Measurements from ENCODE around the gene NUDT22.

NUDT22 gene

DNA sequence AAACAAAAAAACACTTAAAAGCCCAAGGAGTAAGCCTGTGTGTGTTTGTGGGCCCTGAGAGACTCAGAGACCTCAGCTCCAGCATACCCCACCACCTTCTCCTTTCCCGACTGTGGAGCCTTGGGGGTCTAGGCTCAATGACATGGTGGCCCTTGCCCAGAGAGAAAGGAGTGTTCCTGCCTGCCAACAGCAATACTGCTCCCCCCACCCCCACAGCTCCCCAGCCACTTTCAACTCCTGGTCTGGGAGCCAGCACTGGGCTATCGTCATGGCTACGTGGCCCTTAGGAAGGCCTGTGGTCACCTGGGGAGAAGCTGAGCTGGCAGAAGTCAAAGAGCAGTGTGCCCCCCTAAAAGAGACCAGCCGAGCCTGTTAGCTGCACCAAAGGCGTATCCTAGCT, 18.0 kb downstream of the NUDT22 start:
- TF ChIP-seq CTCF (IDR thresholded peaks at IDR 0.05): no peak

DNA sequence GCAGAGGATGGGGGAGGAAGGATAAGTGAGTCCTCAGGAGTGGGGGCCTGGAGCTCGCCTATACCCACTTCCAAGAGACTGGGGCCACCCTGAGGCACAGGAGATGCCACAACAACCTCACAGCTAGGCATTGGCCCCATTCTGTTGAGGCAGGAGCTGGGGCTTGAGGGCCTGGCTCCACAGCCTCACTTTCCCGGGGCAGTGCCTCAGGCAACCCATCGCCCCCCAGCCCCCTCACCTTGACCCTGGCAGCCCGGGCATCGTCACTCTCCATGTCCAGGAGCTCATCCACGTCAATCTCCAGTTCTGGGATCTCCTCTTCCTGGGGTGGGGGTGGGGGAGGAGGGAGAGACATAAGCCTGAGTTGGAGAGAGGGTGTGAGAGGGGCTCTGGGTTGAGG, 18.9 kb downstream of the NUDT22 start:
- TF ChIP-seq CTCF (IDR thresholded peaks at IDR 0.05): no peak

- TF ChIP-seq CTCF (IDR thresholded peaks at IDR 0.05): no peak
Observed at GRCh38 chr11:64245401-64245796, 19.3 kb downstream of the NUDT22 start.

GRCh38 chr11:64245797-64246620, 19.9 kb downstream of the NUDT22 start:
- no peak for TF ChIP-seq CTCF (IDR thresholded peaks at IDR 0.05)

GRCh38 chr11:64246871-64247728, 21.0 kb downstream of the NUDT22 start, which contains the start of gene PPP1R14B:
Gene PPP1R14B (minus strand): TSS chr11:64246943. CDS start chr11:64246673, 270 bp downstream.
- TF ChIP-seq CTCF (IDR thresholded peaks at IDR 0.05): no peak

- TF ChIP-seq CTCF (IDR thresholded peaks at IDR 0.05): no peak
Observed at GRCh38 chr11:64247729-64248531, 21.9 kb downstream of the NUDT22 start.

GRCh38 chr11:64248578-64248977, 22.5 kb downstream of the NUDT22 start:
- no peak for TF ChIP-seq CTCF (IDR thresholded peaks at IDR 0.05)
